Stimulated activated naive CD8-positive, alpha-beta T cell treated with anti-CD3 and anti-CD28 coated beads, Interleukin-15, amount 100 ng/mL, for 72 hours (primary cell): ENCODE results near the gene PLP2.

ENCODE experiments used
- ATAC-seq: fragments of 150-1000 bp; cut with Tn5 transposase; 2 replicates; pipeline ENCODE4 v1.10.0; 2021; ENCODE audit warnings: mild to moderate bottlenecking, moderate library complexity
- DNase-seq, 2 donors: peaks; one replicate each; pipeline ENCODE4 v3.0.0; 2021 to 2022
- H3K27ac Mint-ChIP-seq, 2 donors: one replicate each; pipeline ENCODE4 v1.8.0; 2022; ENCODE audit warnings: mild to moderate bottlenecking in 2 of 2, mixed read lengths in 2 of 2, moderate library complexity in 2 of 2
- H3K27me3 Mint-ChIP-seq: one replicate; pipeline ENCODE4 v1.8.0; 2022; ENCODE audit warnings: mixed read lengths
- H3K4me1 Mint-ChIP-seq: one replicate; pipeline ENCODE4 v1.8.0; 2022; ENCODE audit warnings: mild to moderate bottlenecking, mixed read lengths
- H3K4me3 Mint-ChIP-seq, 2 donors: one replicate each; pipeline ENCODE4 v1.8.0; 2022; ENCODE audit warnings: mild to moderate bottlenecking in 2 of 2, mixed read lengths in 2 of 2, moderate library complexity in 1 of 2
- H3K9me3 Mint-ChIP-seq, 2 donors: one replicate each; pipeline ENCODE4 v1.8.0; 2022; ENCODE audit warnings: mixed read lengths in 2 of 2

PLP2 gene

GRCh38 chrX:49175435-49176274 is 4.0 kb downstream of the PLP2 start:
- H3K27ac Mint-ChIP-seq = peak overlapping the region in 1 of 2 donors; percentile 90
- no peaks in the 10 kb centered on the region for H3K27me3 Mint-ChIP-seq
- peaks cover 48% of the 10 kb centered on the region for H3K4me1 Mint-ChIP-seq
- ATAC-seq = no peak
- DNase-seq = no peak
- H3K4me3 Mint-ChIP-seq = no peak overlapping the region
- H3K9me3 Mint-ChIP-seq = no peaks in the 10 kb centered on the region

GRCh38 chrX:49176421-49177326 is 5.0 kb downstream of the PLP2 start:
- no peak for DNase-seq
- H3K4me3 Mint-ChIP-seq = no peak overlapping the region

GRCh38 chrX:49177338-49177833 is 5.7 kb downstream of the PLP2 start:
- no peak for DNase-seq
- Mint-ChIP-seq H3K4me3 (no peak overlapping the region), H3K9me3 (no peaks in the 10 kb centered on the region), H3K27me3 (no peaks in the 10 kb centered on the region), H3K27ac (peak overlapping the region; percentile 76 to 84), H3K4me1 (peaks cover 42% of the 10 kb centered on the region)
- ATAC-seq = peak; percentile 70

More at GRCh38 chrX:49176421-49177326, 5.0 kb downstream of the PLP2 start:
- Mint-ChIP-seq H3K27ac (peak overlapping the region in 1 of 2 donors; percentile 66), H3K4me1 (peaks cover 42% of the 10 kb centered on the region), H3K27me3 (no peaks in the 10 kb centered on the region), H3K9me3 (no peaks in the 10 kb centered on the region)
- no peak for ATAC-seq

GRCh38 chrX:49177873-49178480 is 6.3 kb downstream of the PLP2 start:
- no peak for DNase-seq
- Mint-ChIP-seq H3K27me3 (no peaks in the 10 kb centered on the region), H3K27ac (peak overlapping the region in 1 of 2 donors; percentile 76), H3K4me1 (peaks cover 37% of the 10 kb centered on the region), H3K9me3 (no peaks in the 10 kb centered on the region), H3K4me3 (no peak overlapping the region)
- no peak for ATAC-seq

- Mint-ChIP-seq H3K9me3 (no peaks in the 10 kb centered on the region), H3K4me1 (peaks cover 32% of the 10 kb centered on the region), H3K4me3 (no peak overlapping the region), H3K27ac (no peak overlapping the region), H3K27me3 (no peaks in the 10 kb centered on the region)
- ATAC-seq = no peak
- DNase-seq = no peak
Observed at GRCh38 chrX:49178537-49178936, 6.8 kb downstream of the PLP2 start.

- Mint-ChIP-seq H3K4me1 (peaks cover 34% of the 10 kb centered on the region), H3K9me3 (no peaks in the 10 kb centered on the region), H3K27ac (peak overlapping the region in 1 of 2 donors; percentile 64), H3K4me3 (no peak overlapping the region), H3K27me3 (no peaks in the 10 kb centered on the region)
- DNase-seq (no peak), ATAC-seq (no peak)
Observed at GRCh38 chrX:49179358-49179757, 7.7 kb downstream of the PLP2 start.

- H3K27ac Mint-ChIP-seq = no peak overlapping the region
- no peaks in the 10 kb centered on the region for H3K9me3 Mint-ChIP-seq
- H3K27me3 Mint-ChIP-seq = no peaks in the 10 kb centered on the region
- no peak for DNase-seq
- H3K4me3 Mint-ChIP-seq = peak overlapping the region; percentile 29 to 86
- peaks cover 39% of the 10 kb centered on the region for H3K4me1 Mint-ChIP-seq
- no peak for ATAC-seq
Observed at GRCh38 chrX:49183701-49184281, 12.1 kb downstream of the PLP2 start.

- no peaks in the 10 kb centered on the region for H3K9me3 Mint-ChIP-seq
- H3K27me3 Mint-ChIP-seq = no peaks in the 10 kb centered on the region
- H3K27ac Mint-ChIP-seq = peak overlapping the region in 1 of 2 donors; percentile 69
- peaks cover 47% of the 10 kb centered on the region for H3K4me1 Mint-ChIP-seq
- peak overlapping the region; percentile 86 to 94 for H3K4me3 Mint-ChIP-seq
- peak; percentile 21 to 42 for DNase-seq
- peak; percentile 74 for ATAC-seq
Observed at GRCh38 chrX:49184294-49185281, 12.9 kb downstream of the PLP2 start.

GRCh38 chrX:49186125-49187027 is 14.7 kb downstream of the PLP2 start, which contains the start of gene PRICKLE3:
PRICKLE3 (minus strand) TSS chrX:49186373; CDS start chrX:49186297, 76 bp downstream.
- Mint-ChIP-seq H3K4me1 (peaks cover 59% of the 10 kb centered on the region), H3K27ac (peak within 1 kb of the TSS; percentile 39 to 76), H3K27me3 (no peaks in the 10 kb centered on the region), H3K9me3 (no peaks in the 10 kb centered on the region), H3K4me3 (peak within 1 kb of the TSS; percentile 86 to 94)
- peak; percentile 64 to 78 for DNase-seq
- ATAC-seq = peak; percentile 31

- Mint-ChIP-seq H3K4me1 (peaks cover 59% of the 10 kb centered on the region), H3K4me3 (peak overlapping the region; percentile 86 to 94), H3K27me3 (no peaks in the 10 kb centered on the region), H3K27ac (no peak overlapping the region), H3K9me3 (no peaks in the 10 kb centered on the region)
- ATAC-seq (no peak), DNase-seq (no peak)
Observed at GRCh38 chrX:49187028-49187394, 15.3 kb downstream of the PLP2 start.

- no peaks in the 10 kb centered on the region for H3K27me3 Mint-ChIP-seq
- no peak for ATAC-seq
- DNase-seq = no peak
- no peak overlapping the region for H3K27ac Mint-ChIP-seq
- H3K4me1 Mint-ChIP-seq = peaks cover 59% of the 10 kb centered on the region
- H3K4me3 Mint-ChIP-seq = no peak overlapping the region
- no peaks in the 10 kb centered on the region for H3K9me3 Mint-ChIP-seq
Observed at GRCh38 chrX:49187526-49187925, 15.8 kb downstream of the PLP2 start.

- Mint-ChIP-seq H3K4me1 (peaks cover 67% of the 10 kb centered on the region), H3K4me3 (no peak overlapping the region), H3K9me3 (no peaks in the 10 kb centered on the region), H3K27ac (peak overlapping the region in 1 of 2 donors; percentile 46), H3K27me3 (no peaks in the 10 kb centered on the region)
- ATAC-seq (no peak), DNase-seq (no peak)
Observed at GRCh38 chrX:49188468-49189076, 16.9 kb downstream of the PLP2 start.

- no peaks in the 10 kb centered on the region for H3K27me3 Mint-ChIP-seq
- H3K27ac Mint-ChIP-seq = peak overlapping the region in 1 of 2 donors; percentile 90
- H3K9me3 Mint-ChIP-seq = no peaks in the 10 kb centered on the region
- DNase-seq (no peak), ATAC-seq (no peak)
- peaks cover 64% of the 10 kb centered on the region for H3K4me1 Mint-ChIP-seq
- peak overlapping the region; percentile 93 to 100 for H3K4me3 Mint-ChIP-seq
Observed at GRCh38 chrX:49189606-49190005, 17.9 kb downstream of the PLP2 start.
